SK-N-SH (cell line): ENCODE measurements around the gene PCBP4. TPM values are rescaled to one million over a fixed set of nuclear protein-coding genes. Genes with fewer than 3 reads are reported as not detected.

Source experiments
- CTCF ChIA-PET: fragments of 300-600, 350-600 bp; formaldehyde crosslinking; extraction: SDS; loops from one replicate; lab custom pipeline; 2021; lab: Yijun Ruan, JAX
- POLR2A ChIA-PET: fragments of 350-600 bp; sonication (Branson Sonifier 250); formaldehyde crosslinking; extraction: SDS; loops from one replicate; lab custom pipeline; 2020; ENCODE audit warnings: antibody characterized with exemption, inconsistent platforms; lab: Yijun Ruan, JAX
- DNase-seq: peaks from one replicate; pipeline ENCODE4 v3.0.0; 2012
- H2AFZ ChIP-seq: fragments of 200-600 bp; sonication (generic); 2 replicates; pipeline ENCODE4 v1.8.1; 2016; ENCODE audit warnings: antibody characterized with exemption, mild to moderate bottlenecking, low read depth
- H3F3A ChIP-seq: fragments of 200-600 bp; sonication (generic); replicated peaks from 2 replicates; pipeline ENCODE3; 2016; ENCODE audit warnings: antibody characterized with exemption, mild to moderate bottlenecking; ENCODE audit not compliant: insufficient read depth
- H3K27ac ChIP-seq, 2 experiments: fragments of 200-500 bp in 1 of 2; fragments of 200-600 bp in 1 of 2; sonication (Bioruptor generic) in 1 of 2; sonication (generic), shearing (Covaris generic) in 1 of 2; 2 replicates each; pipeline versions ENCODE4 v1.5.1 to v1.6.1; 2014 to 2016; ENCODE audit warnings: low read depth in 2 of 2, inconsistent platforms in 1 of 2, low read length in 1 of 2, mild to moderate bottlenecking in 1 of 2, mixed read lengths in 1 of 2
- H3K27me3 ChIP-seq: fragments of 200-600 bp; sonication (generic), shearing (Covaris generic); 2 replicates; pipeline ENCODE4 v1.6.1; 2016; ENCODE audit warnings: mixed run types; ENCODE audit not compliant: insufficient read depth
- H3K36me3 ChIP-seq, 2 experiments: fragments of 200-500 bp in 1 of 2; fragments of 200-600 bp in 1 of 2; sonication (Bioruptor generic) in 1 of 2; sonication (generic) in 1 of 2; replicated peaks in 1 of 2; 2 replicates each; pipeline versions ENCODE3 to v1.5.1; 2014 to 2016; ENCODE audit warnings: low read length in 1 of 2, mild to moderate bottlenecking in 1 of 2; ENCODE audit not compliant: insufficient read depth in 2 of 2, control insufficient read depth in 1 of 2
- H3K4me1 ChIP-seq, 2 experiments: fragments of 200-500 bp in 1 of 2; fragments of 200-600 bp in 1 of 2; sonication (Bioruptor generic) in 1 of 2; sonication (generic), shearing (Covaris generic) in 1 of 2; 2 replicates each; pipeline versions ENCODE4 v1.5.1 to v1.6.1; 2014 to 2016; ENCODE audit warnings: low read depth in 1 of 2, low read length in 1 of 2, mixed run types in 1 of 2; ENCODE audit not compliant: insufficient read depth in 2 of 2, control insufficient read depth in 1 of 2
- H3K4me2 ChIP-seq: fragments of 200-600 bp; sonication (generic), shearing (Covaris generic); 2 replicates; pipeline ENCODE4 v1.6.1; 2017; ENCODE audit warnings: mixed run types
- H3K4me3 ChIP-seq, 2 experiments: fragments of 200-500 bp in 1 of 2; fragments of 200-600 bp in 1 of 2; sonication (Bioruptor generic) in 1 of 2; sonication (generic), shearing (Covaris generic) in 1 of 2; 2 replicates each; pipeline versions ENCODE4 v1.5.1 to v1.8.1; 2014 to 2016; ENCODE audit warnings: low read depth in 2 of 2, inconsistent platforms in 1 of 2, low read length in 1 of 2, mild to moderate bottlenecking in 1 of 2, mixed read lengths in 1 of 2, moderate library complexity in 1 of 2
- H3K79me2 ChIP-seq: fragments of 200-600 bp; sonication (generic); 2 replicates; pipeline ENCODE4 v1.8.1; 2017; ENCODE audit warnings: mild to moderate bottlenecking; ENCODE audit not compliant: insufficient read depth
- H3K9ac ChIP-seq: fragments of 200-600 bp; sonication (generic); 2 replicates; pipeline ENCODE4 v1.6.1; 2017; ENCODE audit warnings: mixed run types
- H3K9me2 ChIP-seq: fragments of 200-600 bp; sonication (generic); 2 replicates; pipeline ENCODE4 v1.6.1; 2017; ENCODE audit warnings: mixed run types
- H3K9me3 ChIP-seq: fragments of 200-600 bp; sonication (generic); 2 replicates; pipeline ENCODE4 v1.6.1; 2017; ENCODE audit warnings: mixed run types, mild to moderate bottlenecking, moderate library complexity
- H4K20me1 ChIP-seq: fragments of 200-600 bp; sonication (generic); 2 replicates; pipeline ENCODE4 v1.6.1; 2017; ENCODE audit warnings: mild to moderate bottlenecking, mixed run types; ENCODE audit not compliant: insufficient read depth
- ELF1 ChIP-seq: IDR thresholded peaks from 2 replicates; pipeline ENCODE4 v1.4.0; 2012
- EZH2phosphoT487 ChIP-seq: fragments of 200-600 bp; sonication (generic); IDR thresholded peaks from 2 replicates; pipeline ENCODE4 v1.6.1; 2017; ENCODE audit warnings: low read depth, mixed run types, mild to moderate bottlenecking, antibody characterized with exemption, moderate library complexity, borderline replicate concordance
- FOSL2 ChIP-seq: IDR thresholded peaks from 2 replicates; pipeline ENCODE4 v1.4.0; 2012; ENCODE audit warnings: low read depth, mild to moderate bottlenecking, moderate library complexity, borderline replicate concordance
- GABPA ChIP-seq: IDR thresholded peaks from 2 replicates; pipeline ENCODE4 v1.4.0; 2012; ENCODE audit warnings: low read depth, mild to moderate bottlenecking
- JUND ChIP-seq: IDR thresholded peaks from 2 replicates; pipeline ENCODE4 v1.4.0; 2012
- NRF1 ChIP-seq: IDR thresholded peaks from 2 replicates; pipeline ENCODE4 v1.6.1; 2012; ENCODE audit warnings: low read depth, mild to moderate bottlenecking, low read length
- RCOR1 ChIP-seq: fragments of 150-350 bp; IDR thresholded peaks from 2 replicates; pipeline ENCODE4 v1.6.1; 2017; ENCODE audit warnings: antibody characterized with exemption, low read length
- RFX5 ChIP-seq: IDR thresholded peaks from 2 replicates; pipeline ENCODE4 v1.6.1; 2012; ENCODE audit warnings: mild to moderate bottlenecking, improper control_type of control experiment, low read length
- RXRA ChIP-seq: IDR thresholded peaks from 2 replicates; pipeline ENCODE4 v1.4.0; 2012; ENCODE audit warnings: low read depth, mild to moderate bottlenecking, borderline replicate concordance
- SIN3A ChIP-seq: IDR thresholded peaks from 2 replicates; pipeline ENCODE4 v1.6.1; 2012; ENCODE audit warnings: low read depth, mild to moderate bottlenecking, low read length, moderate library complexity, borderline replicate concordance
- YY1 ChIP-seq: IDR thresholded peaks from 2 replicates; pipeline ENCODE4 v1.4.0; 2012; ENCODE audit warnings: low read depth, mild to moderate bottlenecking
- WGBS: methylation state at CpG from one replicate; pipeline ENCODE4 v1.1.6; 2017; ENCODE audit warnings: low lambda C conversion rate; 5-methylcytosine and 5-hydroxymethylcytosine counted together
- polyA plus RNA-seq, 3 experiments: library from polyadenylated mRNA; depleted of rRNA; stranded (reverse); fragments of >200 nt; gene quantifications; 2 replicates each; pipeline ENCODE4 v1.2.3, GENCODE V29; 2012
- TF ChIP-seq, protein P1 (sequence below): fragments of 200-600 bp; sonication (generic); IDR thresholded peaks from 2 replicates; pipeline ENCODE4 v1.6.1; 2017; ENCODE audit warnings: antibody characterized with exemption, mild to moderate bottlenecking, moderate library complexity
- TF ChIP-seq, protein P2 (sequence below): IDR thresholded peaks from 2 replicates; pipeline ENCODE4 v1.6.1; 2012; ENCODE audit warnings: mild to moderate bottlenecking, low read depth, low read length, moderate library complexity

The PCBP4 gene
- polyA plus RNA-seq, 1 of the 3 experiments (the other 2 are of a cell fraction), result 97.4 TPM

DNA sequence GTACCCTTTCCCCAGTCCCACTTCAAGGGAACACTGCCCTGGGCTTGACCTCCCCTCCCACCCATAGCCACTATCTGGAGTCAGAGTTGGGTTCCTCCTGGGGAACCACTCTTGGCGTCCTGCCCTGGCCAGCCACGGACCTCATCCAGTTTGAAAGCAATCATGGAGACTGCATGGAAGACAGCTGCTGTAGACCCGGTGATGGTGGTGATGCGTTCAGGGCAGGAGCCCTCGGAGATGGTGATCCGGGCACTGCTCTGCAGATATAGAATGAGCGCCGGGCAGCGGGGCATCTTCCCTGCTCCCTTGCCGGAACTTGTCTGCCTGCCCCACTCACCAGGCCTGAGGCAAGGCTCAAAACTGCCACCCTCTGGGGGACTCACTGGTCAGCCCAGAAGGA is 6.9 kb downstream of the PCBP4 start:
- H3K36me3 ChIP-seq, result peaks cover 5 to 42% of the 10 kb centered on the region in 2 experiments
- no peak overlapping the region for H3K4me3 ChIP-seq
- H3K79me2 ChIP-seq, result peaks cover 16% of the 10 kb centered on the region; the same call in 1 of the 2 replicates
- no peak overlapping the region for H3K4me2 ChIP-seq
- ChIA-PET POLR2A (no interaction called here), CTCF (interaction anchor here (10.7 kb wide), 1 partner anchor 14 kb away, joined by 84 read pairs; the partner anchor contains the start of genes ABHD14A and ABHD14B)
- no peaks in the 10 kb centered on the region for H3K27me3 ChIP-seq
- no peaks in the 10 kb centered on the region for H3F3A ChIP-seq
- H3K9me3 ChIP-seq, result no peaks in the 10 kb centered on the region
- 0 out of 2 replicates have a peak, but pooled peaks cover 4% of the 10 kb centered on the region for H4K20me1 ChIP-seq
- no peaks in the 10 kb centered on the region for H3K9me2 ChIP-seq
- no peak for TF ChIP-seq JUND
- no peak for TF ChIP-seq RCOR1
- TF ChIP-seq, protein P1, sequence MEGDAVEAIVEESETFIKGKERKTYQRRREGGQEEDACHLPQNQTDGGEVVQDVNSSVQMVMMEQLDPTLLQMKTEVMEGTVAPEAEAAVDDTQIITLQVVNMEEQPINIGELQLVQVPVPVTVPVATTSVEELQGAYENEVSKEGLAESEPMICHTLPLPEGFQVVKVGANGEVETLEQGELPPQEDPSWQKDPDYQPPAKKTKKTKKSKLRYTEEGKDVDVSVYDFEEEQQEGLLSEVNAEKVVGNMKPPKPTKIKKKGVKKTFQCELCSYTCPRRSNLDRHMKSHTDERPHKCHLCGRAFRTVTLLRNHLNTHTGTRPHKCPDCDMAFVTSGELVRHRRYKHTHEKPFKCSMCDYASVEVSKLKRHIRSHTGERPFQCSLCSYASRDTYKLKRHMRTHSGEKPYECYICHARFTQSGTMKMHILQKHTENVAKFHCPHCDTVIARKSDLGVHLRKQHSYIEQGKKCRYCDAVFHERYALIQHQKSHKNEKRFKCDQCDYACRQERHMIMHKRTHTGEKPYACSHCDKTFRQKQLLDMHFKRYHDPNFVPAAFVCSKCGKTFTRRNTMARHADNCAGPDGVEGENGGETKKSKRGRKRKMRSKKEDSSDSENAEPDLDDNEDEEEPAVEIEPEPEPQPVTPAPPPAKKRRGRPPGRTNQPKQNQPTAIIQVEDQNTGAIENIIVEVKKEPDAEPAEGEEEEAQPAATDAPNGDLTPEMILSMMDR, result no peak
- no peak for TF ChIP-seq ELF1
- TF ChIP-seq, protein P2, sequence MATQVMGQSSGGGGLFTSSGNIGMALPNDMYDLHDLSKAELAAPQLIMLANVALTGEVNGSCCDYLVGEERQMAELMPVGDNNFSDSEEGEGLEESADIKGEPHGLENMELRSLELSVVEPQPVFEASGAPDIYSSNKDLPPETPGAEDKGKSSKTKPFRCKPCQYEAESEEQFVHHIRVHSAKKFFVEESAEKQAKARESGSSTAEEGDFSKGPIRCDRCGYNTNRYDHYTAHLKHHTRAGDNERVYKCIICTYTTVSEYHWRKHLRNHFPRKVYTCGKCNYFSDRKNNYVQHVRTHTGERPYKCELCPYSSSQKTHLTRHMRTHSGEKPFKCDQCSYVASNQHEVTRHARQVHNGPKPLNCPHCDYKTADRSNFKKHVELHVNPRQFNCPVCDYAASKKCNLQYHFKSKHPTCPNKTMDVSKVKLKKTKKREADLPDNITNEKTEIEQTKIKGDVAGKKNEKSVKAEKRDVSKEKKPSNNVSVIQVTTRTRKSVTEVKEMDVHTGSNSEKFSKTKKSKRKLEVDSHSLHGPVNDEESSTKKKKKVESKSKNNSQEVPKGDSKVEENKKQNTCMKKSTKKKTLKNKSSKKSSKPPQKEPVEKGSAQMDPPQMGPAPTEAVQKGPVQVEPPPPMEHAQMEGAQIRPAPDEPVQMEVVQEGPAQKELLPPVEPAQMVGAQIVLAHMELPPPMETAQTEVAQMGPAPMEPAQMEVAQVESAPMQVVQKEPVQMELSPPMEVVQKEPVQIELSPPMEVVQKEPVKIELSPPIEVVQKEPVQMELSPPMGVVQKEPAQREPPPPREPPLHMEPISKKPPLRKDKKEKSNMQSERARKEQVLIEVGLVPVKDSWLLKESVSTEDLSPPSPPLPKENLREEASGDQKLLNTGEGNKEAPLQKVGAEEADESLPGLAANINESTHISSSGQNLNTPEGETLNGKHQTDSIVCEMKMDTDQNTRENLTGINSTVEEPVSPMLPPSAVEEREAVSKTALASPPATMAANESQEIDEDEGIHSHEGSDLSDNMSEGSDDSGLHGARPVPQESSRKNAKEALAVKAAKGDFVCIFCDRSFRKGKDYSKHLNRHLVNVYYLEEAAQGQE, result no peak
- TF ChIP-seq FOSL2, result no peak
- no peak for TF ChIP-seq SIN3A
- no peak for TF ChIP-seq RFX5
- no peak for TF ChIP-seq RXRA
- no peak for TF ChIP-seq GABPA
- TF ChIP-seq NRF1, result no peak
- no peak for TF ChIP-seq YY1
- no peak for TF ChIP-seq EZH2phosphoT487
- peaks cover 2 to 32% of the 10 kb centered on the region in 2 experiments; a peak in 1 of 4 replicates for H3K4me1 ChIP-seq
- no peak overlapping the region for H3K27ac ChIP-seq
- no peak for DNase-seq
- no peak overlapping the region for H3K9ac ChIP-seq
- 91% methylated on average over 10 of the region's 10 CpGs for WGBS
- no peak overlapping the region for H2AFZ ChIP-seq
